Right lung (tissue), 5 donors: ENCODE data around the gene RPL23. TPM values are rescaled to one million over a fixed set of nuclear protein-coding genes. Genes with fewer than 3 reads are reported as not detected.

Experiments used
- DNase-seq, 2 donors: peaks; one replicate each; pipeline ENCODE4 v3.0.0-alpha.2; 2013
- polyA plus RNA-seq, 5 donors: library from polyadenylated mRNA; unstranded; fragments of 120-200 nt; gene quantifications; one replicate each; pipeline versions ENCODE4 v1.2.1 to v1.2.3, GENCODE V29; 2013; ENCODE audit warnings: inconsistent platforms in 1 of 5, low replicate concordance in 1 of 5; ENCODE audit not compliant: insufficient read length in 5 of 5, insufficient read depth in 1 of 5

The RPL23 gene
- polyA plus RNA-seq, 5 donors, result 2,672 to 3,641 (median 3,192) TPM

- no peak for DNase-seq
These were observed 35.3 kb upstream of the RPL23 start for GRCh38 chr17:38888842-38889241.

GRCh38 chr17:38886643-38887010, 33.1 kb upstream of the RPL23 start:
- no peak for DNase-seq

DNA sequence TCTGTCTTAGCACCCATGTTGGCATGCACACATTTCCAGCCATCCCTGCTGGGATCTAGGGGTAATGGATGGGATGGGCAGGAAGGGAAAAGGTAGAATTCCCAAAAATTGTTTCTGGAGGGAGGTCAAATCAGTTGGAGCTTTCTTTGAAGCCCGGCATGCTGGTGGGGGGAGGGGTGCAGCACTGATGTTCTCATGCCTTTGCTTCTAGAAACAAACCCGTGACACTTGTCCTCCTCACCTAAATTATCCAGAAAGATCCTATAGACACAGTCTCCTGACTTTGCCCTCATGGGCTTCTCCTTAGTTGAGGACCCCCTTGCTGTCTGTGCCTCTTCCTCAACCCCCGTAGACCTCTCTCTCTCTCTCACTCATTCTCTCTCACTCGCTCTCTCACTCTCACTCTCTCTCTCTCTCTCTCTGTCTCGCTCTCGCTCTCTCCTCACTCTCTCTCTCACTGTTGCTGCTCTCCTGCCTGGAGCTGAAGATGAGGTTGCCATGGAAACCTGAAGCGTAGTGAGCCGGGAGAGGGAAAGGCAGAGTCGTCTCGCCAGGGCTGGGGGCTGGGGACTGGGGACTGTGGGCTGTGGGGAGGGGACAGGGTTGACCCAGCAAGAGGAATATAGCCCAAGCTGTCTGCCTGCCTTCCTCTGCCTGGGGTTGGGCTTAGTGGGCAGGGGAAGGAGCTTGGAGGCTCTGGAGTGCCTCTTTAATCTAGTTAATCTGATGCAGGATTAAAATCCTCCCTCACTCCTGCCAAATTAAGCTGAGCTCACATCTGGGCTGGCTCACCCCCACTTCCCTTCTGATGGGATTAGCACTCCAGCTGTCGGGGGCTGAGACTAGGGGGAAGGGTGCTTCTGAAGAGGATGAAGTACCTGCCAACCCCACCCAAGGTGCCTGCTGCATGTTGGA, 32.5 kb upstream of the RPL23 start:
- no peak for DNase-seq

DNA sequence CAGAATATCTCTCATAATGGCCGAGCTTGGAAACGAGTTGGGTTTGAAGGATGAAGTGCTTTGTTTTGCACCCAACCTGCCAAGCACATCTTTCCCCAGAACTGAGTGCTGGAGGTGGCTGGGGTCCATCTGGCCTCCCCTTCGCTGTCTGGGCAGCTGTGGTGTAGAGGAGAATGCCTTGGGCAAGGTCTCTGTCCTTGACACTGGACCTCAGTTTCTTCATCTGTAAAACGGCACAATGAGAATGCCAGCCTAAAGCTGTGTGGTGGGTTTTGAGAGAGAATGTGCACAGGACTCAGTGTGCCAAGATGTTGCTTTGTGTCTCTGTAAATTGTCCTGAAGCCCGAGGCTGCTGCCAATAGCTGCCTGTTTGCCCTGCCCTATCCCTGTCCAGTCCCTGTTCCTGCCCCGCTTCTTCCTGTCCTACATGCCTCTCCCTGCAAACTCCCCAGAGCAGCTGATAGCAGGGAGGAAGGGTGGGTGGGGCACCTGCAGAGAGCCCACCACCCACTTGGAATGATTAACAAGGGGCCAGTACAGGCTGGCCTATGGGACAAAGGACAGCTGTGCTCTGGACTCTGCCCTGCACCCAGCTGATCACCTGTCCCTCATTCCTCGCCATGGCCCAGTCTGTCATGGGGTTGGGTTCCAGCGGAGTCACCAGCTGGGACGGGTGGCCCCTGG, 31.7 kb upstream of the RPL23 start:
- no peak for DNase-seq

DNA sequence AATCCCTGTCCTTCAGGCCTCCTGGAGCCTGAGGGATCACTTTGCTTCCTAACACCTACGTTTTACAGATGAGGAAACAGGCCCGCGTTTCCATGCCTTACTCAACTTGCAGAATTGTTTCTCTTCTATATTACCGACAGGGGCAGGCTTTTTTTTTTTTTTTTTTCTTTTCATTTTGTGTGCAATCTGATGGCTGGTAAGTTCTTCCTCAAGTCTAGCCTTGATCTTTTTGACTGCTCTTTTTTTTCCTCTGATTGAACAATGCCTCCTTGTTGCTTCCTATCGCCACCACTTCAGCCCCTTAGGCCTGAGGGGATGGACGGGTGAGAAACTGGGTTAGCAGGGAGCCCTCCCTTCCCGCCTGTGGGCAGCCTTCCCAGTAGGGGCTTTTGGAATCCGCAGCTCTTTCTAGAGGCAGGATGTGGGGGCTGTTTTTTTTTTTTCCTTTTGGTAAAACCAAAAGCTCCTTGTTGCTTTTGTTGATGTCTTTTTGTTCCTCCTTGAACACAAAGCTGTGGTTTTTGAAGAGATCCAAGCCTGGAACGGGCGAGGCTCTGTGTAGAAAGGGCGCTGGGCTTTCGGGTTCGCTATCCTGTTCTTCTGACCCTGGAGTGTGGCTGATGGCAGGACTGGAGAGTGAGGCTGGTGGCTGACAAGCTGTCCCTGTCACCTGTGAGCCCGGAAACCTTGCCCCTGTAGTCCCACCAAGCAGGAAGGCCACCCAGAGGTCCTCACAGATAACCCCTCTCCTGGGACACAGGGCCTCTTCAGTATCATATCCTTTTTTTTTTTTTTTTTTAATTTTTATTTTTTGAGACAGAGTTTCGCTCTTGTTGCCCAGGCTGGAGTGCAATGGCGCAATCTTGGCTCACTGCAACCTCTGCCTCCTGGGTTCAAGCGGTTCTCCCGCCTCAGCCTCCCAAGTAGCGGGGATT, 30.3 kb upstream of the RPL23 start:
- no peak for DNase-seq

- DNase-seq, result no peak
These were observed 29.3 kb upstream of the RPL23 start for GRCh38 chr17:38882870-38883269.

GRCh38 chr17:38881600-38882191, 28.2 kb upstream of the RPL23 start:
- peak; percentile 72 to 78 for DNase-seq

DNA sequence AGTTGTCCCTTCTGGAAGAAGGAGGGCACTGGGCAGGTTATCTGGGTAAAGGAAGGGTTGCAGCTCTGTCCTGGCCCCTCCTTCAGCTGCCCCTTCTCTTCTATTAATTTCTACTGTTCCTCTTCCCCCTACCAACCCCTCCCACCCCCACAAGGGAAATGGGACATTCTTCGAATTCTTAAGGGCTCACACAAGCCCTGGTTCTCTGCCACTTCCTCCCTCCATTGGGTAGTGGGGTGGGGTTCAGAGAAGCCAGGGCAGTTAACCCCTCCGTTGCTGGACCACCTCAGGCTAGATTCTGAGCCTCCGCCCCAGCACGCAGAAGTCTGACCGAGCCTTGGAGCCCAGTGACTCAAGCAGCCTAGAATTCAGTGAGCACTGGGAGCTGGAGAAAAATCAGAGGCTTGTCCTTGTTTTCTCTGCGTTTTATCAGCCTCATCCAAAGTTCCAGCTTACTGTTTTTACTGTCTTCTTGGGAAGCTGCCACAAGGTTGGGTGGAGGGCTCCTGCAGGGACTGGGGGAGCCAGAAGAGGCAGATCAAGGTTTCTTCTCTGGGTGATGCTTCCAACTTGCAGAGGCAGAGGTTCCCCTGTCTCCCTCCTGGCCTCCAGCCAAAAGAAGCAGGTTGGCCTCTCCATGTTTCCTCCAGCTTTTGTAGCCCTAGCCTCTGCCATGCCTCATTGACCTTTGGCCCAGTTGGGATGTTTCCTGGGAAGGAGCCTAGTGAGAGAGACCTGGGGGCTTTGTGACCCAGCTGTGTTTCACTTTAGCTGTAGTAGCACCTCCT, 26.6 kb upstream of the RPL23 start:
- peak in 1 of 2 donors; percentile 49 for DNase-seq

DNA sequence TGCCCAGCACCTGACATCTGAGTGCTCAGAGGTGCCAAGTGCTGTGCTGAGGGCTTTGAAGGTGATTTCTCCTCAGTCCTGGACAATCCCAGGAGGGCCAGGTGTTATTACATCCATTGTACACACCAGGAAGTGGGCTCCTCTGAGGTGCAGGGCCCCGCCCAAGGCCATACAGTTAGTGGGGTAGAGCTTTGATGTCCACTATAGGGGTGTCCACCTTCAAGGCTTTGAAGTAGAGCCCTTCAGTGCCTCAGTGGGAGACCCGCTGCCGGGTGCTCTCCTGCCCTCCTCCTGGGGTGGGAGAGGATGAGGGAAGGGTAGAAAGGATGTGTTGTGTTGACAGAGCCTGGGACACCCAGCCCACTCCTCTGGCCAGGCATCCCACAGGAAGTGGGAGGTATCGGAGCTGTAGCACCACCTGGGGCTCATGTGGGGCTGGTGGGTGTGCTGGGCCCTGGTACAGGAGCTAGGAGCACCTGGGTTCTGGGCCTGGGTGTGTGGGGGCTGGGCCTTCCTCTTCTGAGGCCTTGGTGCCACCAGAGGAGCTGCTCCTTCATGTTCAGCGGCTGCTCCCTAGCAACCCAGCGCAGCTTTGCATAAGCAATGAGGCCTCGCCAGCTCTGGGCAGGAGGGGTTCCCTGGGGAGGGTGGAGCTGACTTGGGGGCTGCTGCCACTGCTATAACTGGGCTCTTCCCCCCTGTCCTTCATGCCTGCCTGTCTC, 23.8 kb upstream of the RPL23 start:
- no peak for DNase-seq

DNA sequence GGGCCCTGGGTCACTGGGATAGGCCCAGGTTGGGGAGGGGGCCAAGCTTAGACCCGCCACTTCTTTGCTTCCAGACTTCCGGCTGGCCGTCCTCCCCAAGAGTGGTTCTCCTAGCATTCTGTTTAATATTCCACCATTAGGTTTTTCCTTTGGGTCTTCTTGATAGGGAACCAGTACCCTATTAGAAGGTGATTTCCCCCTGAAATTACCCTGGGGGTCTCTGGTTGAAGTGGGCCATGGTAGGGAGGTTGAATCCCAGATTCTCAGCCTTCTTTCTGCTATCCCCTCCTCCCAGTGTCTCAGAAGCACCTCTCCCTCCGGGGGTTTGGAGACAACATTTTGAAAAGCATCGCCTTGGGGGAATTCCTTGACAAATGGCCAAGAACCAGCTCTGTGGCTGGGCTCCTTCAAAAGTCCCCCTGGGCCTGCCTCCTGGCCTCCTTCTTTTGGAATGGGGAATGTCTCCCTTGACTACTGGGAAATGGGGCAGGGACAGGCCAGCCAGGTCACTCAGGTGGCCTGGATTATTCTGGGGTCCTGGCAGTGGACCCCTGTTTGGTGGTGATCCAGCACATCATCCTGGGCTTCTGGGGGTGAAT, 22.1 kb upstream of the RPL23 start:
- DNase-seq, result no peak

DNA sequence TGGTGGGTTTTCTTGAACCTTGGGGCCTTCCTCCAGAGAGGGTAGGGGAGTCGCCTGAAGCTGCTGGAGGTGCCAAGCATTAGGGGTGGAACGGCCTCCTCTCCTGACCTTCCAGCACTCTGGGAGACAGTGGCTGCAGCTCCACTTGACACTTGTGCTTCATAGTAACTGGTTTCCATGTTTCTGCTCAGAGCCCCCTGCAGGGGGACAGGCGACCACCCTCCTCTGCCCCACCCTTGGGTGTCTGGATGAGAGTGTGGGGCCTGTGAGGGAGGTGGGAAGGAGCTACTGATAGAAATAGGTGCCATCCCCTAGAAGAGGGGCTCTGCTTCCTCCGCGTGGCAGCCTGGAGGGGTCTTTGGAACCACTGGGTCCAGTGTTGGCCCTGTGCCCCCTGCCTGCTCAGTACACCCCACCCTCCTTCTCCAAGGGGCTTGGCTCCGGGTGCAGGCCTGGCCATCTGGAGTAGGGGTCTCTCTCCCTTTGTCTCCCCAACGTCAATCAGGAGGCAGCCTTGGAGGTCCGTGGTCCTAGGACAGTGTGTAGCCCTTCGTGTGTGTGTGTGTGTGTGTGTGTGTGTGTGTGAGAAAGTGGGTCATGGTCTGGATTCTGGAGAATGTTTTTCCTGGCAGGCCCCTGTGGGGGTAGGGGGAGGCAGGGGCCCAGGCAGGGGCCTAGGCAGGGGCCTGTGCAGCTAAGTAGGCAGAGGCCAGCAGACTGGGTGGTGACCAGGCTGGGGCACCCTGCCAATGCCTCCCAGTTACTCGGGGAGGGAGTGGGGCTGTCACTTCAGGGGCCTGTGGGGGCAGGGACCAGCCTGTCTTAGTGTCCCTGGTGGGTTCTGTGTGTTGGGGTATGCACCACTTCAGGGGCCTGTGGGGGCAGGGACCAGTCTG, 21.2 kb upstream of the RPL23 start:
- no peak for DNase-seq

- DNase-seq, result no peak
These were observed 20.3 kb upstream of the RPL23 start for GRCh38 chr17:38873640-38874380.

DNA sequence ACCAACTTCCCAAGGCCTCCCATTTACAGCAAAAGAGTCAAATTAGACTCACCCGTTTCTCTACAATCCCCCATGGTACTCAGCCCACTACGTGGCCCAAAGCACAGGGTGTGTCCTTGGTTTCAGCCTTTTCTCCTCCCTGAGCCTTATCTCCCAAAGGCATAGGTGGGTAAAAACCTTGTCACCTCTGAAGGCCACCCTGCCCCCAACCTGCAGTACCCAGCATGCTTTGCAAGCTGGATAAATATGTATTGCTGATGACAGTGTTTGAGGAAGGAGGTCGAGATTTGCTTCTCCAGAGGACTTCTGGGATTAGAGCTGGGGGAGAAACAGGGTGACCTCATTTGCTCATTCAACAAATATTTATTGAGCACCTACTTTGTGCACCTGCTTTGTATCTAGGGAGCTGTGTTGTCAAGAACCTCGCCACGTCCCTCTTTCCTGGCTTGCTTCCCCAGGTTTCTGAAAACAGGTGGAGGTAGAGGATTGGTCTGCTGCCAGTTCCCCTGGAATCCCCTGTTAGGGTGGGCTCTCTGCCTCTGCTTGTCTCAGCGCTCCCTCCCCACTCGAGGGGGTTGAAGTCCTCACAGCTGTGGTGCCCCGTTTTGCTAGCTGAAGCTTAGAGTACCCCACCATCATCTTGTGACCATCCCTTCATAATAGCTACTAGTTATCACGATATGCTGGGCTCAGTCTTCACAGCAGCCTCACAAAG, 19.3 kb upstream of the RPL23 start:
- no peak for DNase-seq

GRCh38 chr17:38872027-38872511, 18.5 kb upstream of the RPL23 start:
- no peak for DNase-seq

- DNase-seq, result no peak
These were observed 17.9 kb upstream of the RPL23 start for GRCh38 chr17:38871247-38872015.
